ENCODE results near the gene USH2A.

USH2A gene

DNA sequence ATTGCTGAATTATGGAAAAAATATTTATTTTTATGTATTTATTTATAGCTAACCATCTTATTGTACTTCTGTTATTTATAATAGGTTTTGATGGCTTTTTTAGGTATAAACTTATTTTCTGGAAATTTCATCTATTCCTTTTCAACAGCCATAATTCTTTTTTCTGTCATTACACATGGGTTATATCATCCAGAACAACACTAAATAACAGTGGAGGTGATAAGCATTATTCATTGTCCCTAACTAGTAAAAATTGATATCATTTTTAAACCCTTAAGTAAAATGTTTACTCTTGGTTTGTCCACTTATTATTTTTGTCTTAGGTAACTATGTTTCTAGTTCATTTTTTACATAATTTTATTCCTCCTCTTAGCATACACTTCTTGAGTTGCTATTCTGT is 309.1 kb downstream of the USH2A start:
- Histone ChIP-seq H3K4me1 (ENCODE audit: control insufficient read depth, insufficient read depth, low read length) (no peaks in the 10 kb centered on the region), H3K9me3 (ENCODE audit: control insufficient read depth, insufficient read depth, low read depth, low read length) (no peaks in the 10 kb centered on the region), H3K4me3 (ENCODE audit: low read depth, low read length) (no peak overlapping the region), H3K27ac (ENCODE audit: extremely low read depth, low read depth, low read length) (no peak overlapping the region), H3K36me3 (ENCODE audit: control insufficient read depth in 2 of 2, insufficient read depth in 1 of 2, low read length in 2 of 2) (no peaks in the 10 kb centered on the region)
- CTCF ChIA-PET: interaction anchor here (0.5 to 1.7 kb wide), 2 partner anchors 107 to 799 kb away, joined by 3 to 5 read pairs; no protein-coding TSS in a partner anchor
- POLR2A ChIA-PET: no interaction called here
- no peak for TF ChIP-seq SP3 (tag by site-specific recombination; IDR thresholded peaks at IDR 0.05)
- TF ChIP-seq KLF1 (tag by site-specific recombination; IDR thresholded peaks at IDR 0.05): no peak
- TF ChIP-seq ZNF48 (tag by site-specific recombination; IDR thresholded peaks at IDR 0.05): no peak
- no peak for TF ChIP-seq GLIS1 (tag by site-specific recombination; IDR thresholded peaks at IDR 0.05)
- no peak for TF ChIP-seq ZNF211 (tag by site-specific recombination; IDR thresholded peaks at IDR 0.05; ENCODE audit: low read depth)
- TF ChIP-seq ZNF677 (tag by site-specific recombination; IDR thresholded peaks at IDR 0.05): no peak
- no peak for TF ChIP-seq GFI1B (tag by site-specific recombination; IDR thresholded peaks at IDR 0.05)
- TF ChIP-seq, protein P1, sequence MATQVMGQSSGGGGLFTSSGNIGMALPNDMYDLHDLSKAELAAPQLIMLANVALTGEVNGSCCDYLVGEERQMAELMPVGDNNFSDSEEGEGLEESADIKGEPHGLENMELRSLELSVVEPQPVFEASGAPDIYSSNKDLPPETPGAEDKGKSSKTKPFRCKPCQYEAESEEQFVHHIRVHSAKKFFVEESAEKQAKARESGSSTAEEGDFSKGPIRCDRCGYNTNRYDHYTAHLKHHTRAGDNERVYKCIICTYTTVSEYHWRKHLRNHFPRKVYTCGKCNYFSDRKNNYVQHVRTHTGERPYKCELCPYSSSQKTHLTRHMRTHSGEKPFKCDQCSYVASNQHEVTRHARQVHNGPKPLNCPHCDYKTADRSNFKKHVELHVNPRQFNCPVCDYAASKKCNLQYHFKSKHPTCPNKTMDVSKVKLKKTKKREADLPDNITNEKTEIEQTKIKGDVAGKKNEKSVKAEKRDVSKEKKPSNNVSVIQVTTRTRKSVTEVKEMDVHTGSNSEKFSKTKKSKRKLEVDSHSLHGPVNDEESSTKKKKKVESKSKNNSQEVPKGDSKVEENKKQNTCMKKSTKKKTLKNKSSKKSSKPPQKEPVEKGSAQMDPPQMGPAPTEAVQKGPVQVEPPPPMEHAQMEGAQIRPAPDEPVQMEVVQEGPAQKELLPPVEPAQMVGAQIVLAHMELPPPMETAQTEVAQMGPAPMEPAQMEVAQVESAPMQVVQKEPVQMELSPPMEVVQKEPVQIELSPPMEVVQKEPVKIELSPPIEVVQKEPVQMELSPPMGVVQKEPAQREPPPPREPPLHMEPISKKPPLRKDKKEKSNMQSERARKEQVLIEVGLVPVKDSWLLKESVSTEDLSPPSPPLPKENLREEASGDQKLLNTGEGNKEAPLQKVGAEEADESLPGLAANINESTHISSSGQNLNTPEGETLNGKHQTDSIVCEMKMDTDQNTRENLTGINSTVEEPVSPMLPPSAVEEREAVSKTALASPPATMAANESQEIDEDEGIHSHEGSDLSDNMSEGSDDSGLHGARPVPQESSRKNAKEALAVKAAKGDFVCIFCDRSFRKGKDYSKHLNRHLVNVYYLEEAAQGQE (tag by site-specific recombination; IDR thresholded peaks at IDR 0.05): no peak
- TF ChIP-seq, protein P2, sequence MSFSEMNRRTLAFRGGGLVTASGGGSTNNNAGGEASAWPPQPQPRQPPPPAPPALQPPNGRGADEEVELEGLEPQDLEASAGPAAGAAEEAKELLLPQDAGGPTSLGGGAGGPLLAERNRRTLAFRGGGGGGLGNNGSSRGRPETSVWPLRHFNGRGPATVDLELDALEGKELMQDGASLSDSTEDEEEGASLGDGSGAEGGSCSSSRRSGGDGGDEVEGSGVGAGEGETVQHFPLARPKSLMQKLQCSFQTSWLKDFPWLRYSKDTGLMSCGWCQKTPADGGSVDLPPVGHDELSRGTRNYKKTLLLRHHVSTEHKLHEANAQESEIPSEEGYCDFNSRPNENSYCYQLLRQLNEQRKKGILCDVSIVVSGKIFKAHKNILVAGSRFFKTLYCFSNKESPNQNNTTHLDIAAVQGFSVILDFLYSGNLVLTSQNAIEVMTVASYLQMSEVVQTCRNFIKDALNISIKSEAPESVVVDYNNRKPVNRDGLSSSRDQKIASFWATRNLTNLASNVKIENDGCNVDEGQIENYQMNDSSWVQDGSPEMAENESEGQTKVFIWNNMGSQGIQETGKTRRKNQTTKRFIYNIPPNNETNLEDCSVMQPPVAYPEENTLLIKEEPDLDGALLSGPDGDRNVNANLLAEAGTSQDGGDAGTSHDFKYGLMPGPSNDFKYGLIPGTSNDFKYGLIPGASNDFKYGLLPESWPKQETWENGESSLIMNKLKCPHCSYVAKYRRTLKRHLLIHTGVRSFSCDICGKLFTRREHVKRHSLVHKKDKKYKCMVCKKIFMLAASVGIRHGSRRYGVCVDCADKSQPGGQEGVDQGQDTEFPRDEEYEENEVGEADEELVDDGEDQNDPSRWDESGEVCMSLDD (tag by site-specific recombination; IDR thresholded peaks at IDR 0.05): no peak
- no peak for TF ChIP-seq ZNF169 (tag by site-specific recombination; IDR thresholded peaks at IDR 0.05)
- TF ChIP-seq IKZF3 (tag by site-specific recombination; IDR thresholded peaks at IDR 0.05): no peak

- Histone ChIP-seq H3K4me1 (ENCODE audit: control insufficient read depth, insufficient read depth, low read length) (no peaks in the 10 kb centered on the region), H3K4me3 (ENCODE audit: low read depth, low read length) (no peak overlapping the region), H3K9me3 (ENCODE audit: control insufficient read depth, insufficient read depth, low read depth, low read length) (no peaks in the 10 kb centered on the region), H3K27ac (ENCODE audit: extremely low read depth, low read depth, low read length) (no peak overlapping the region), H3K36me3 (ENCODE audit: control insufficient read depth in 2 of 2, insufficient read depth in 1 of 2, low read length in 2 of 2) (no peaks in the 10 kb centered on the region)
- no peak for TF ChIP-seq RBAK (tag by site-specific recombination; IDR thresholded peaks at IDR 0.05)
- POLR2A ChIA-PET: no interaction called here
- CTCF ChIA-PET: interaction anchor here (0.6 kb wide), 1 partner anchor 608 kb away, joined by 3 read pairs; no protein-coding TSS in a partner anchor
Observed at GRCh38 chr1:216113181-216113580, 310.1 kb downstream of the USH2A start.

GRCh38 chr1:216111842-216112241 is 311.4 kb downstream of the USH2A start:
- H3K27ac ChIP-seq (ENCODE audit: extremely low read depth, low read depth, low read length): no peak overlapping the region
- H3K4me3 ChIP-seq (ENCODE audit: low read depth, low read length): no peak overlapping the region
- H3K9me3 ChIP-seq (ENCODE audit: control insufficient read depth, insufficient read depth, low read depth, low read length): no peaks in the 10 kb centered on the region
- H3K4me1 ChIP-seq (ENCODE audit: control insufficient read depth, insufficient read depth, low read length): no peaks in the 10 kb centered on the region
- TF ChIP-seq, protein P3, sequence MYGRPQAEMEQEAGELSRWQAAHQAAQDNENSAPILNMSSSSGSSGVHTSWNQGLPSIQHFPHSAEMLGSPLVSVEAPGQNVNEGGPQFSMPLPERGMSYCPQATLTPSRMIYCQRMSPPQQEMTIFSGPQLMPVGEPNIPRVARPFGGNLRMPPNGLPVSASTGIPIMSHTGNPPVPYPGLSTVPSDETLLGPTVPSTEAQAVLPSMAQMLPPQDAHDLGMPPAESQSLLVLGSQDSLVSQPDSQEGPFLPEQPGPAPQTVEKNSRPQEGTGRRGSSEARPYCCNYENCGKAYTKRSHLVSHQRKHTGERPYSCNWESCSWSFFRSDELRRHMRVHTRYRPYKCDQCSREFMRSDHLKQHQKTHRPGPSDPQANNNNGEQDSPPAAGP (tag by site-specific recombination; IDR thresholded peaks at IDR 0.05): no peak
- no peak for TF ChIP-seq ZNF157 (tag by site-specific recombination; IDR thresholded peaks at IDR 0.05)
- no peak for TF ChIP-seq ZNF174 (tag by site-specific recombination; IDR thresholded peaks at IDR 0.05)
- no peak for TF ChIP-seq ZFP37 (tag by site-specific recombination; IDR thresholded peaks at IDR 0.05)
- no peak for TF ChIP-seq OSR2 (tag by site-specific recombination; IDR thresholded peaks at IDR 0.05)
- no peak for TF ChIP-seq ZNF311 (tag by site-specific recombination; IDR thresholded peaks at IDR 0.05; ENCODE audit: borderline replicate concordance)
- no peak for TF ChIP-seq ZNF202 (tag by site-specific recombination; IDR thresholded peaks at IDR 0.05; ENCODE audit: borderline replicate concordance)
- no peak for TF ChIP-seq ZFP41 (tag by site-specific recombination; IDR thresholded peaks at IDR 0.05; ENCODE audit: borderline replicate concordance)
- no peak for TF ChIP-seq ZBTB20 (tag by site-specific recombination; IDR thresholded peaks at IDR 0.05)
- no peak for TF ChIP-seq ZNF433 (tag by site-specific recombination; IDR thresholded peaks at IDR 0.05; ENCODE audit: low read depth)
- TF ChIP-seq ZNF626 (tag by site-specific recombination; IDR thresholded peaks at IDR 0.05): no peak
- TF ChIP-seq ZNF239 (tag by site-specific recombination; IDR thresholded peaks at IDR 0.05): no peak
- TF ChIP-seq ZNF747 (tag by site-specific recombination; IDR thresholded peaks at IDR 0.05): no peak
- TF ChIP-seq ZNF660 (tag by site-specific recombination; IDR thresholded peaks at IDR 0.05): no peak
- no peak for TF ChIP-seq ZNF394 (tag by site-specific recombination; IDR thresholded peaks at IDR 0.05; ENCODE audit: borderline replicate concordance)
- ChIA-PET POLR2A (no interaction called here), CTCF (interaction anchor here (0.6 to 1.3 kb wide), 3 partner anchors 12 to 109 kb away, joined by 3 to 7 read pairs (median 3); no protein-coding TSS in a partner anchor)
- H3K36me3 ChIP-seq (ENCODE audit: control insufficient read depth in 2 of 2, insufficient read depth in 1 of 2, low read length in 2 of 2): no peaks in the 10 kb centered on the region

All from HEK293 (cell line).